GM12875 (cell line): ENCODE results near the gene COL5A1.

Source experiments
- H3K4me3 ChIP-seq: one replicate; pipeline ENCODE4 v1.5.1; 2011; ENCODE audit warnings: low read depth, low read length, control low read depth
- CTCF ChIP-seq: IDR thresholded peaks from 2 replicates; pipeline ENCODE4 v1.5.1; 2011; ENCODE audit warnings: low read depth, mild to moderate bottlenecking, control low read depth, inconsistent platforms, low read length, moderate library complexity, borderline replicate concordance; ENCODE audit not compliant: insufficient read depth

The COL5A1 gene

GRCh38 chr9:134885679-134886412 lies 244.2 kb downstream of the COL5A1 start:
- no peak overlapping the region for H3K4me3 ChIP-seq

GRCh38 chr9:134886413-134886913 lies 244.9 kb downstream of the COL5A1 start:
- H3K4me3 ChIP-seq: no peak overlapping the region
- no peak for TF ChIP-seq CTCF

More at GRCh38 chr9:134885679-134886412, 244.2 kb downstream of the COL5A1 start:
- TF ChIP-seq CTCF: no peak

- no peak overlapping the region for H3K4me3 ChIP-seq
- no peak for TF ChIP-seq CTCF
Measured at GRCh38 chr9:134887219-134887618, 245.6 kb downstream of the COL5A1 start.

GRCh38 chr9:134887686-134888602 lies 246.3 kb downstream of the COL5A1 start:
- no peak overlapping the region for H3K4me3 ChIP-seq
- TF ChIP-seq CTCF: no peak

GRCh38 chr9:134888603-134889190 lies 247.1 kb downstream of the COL5A1 start:
- TF ChIP-seq CTCF: no peak
- H3K4me3 ChIP-seq: no peak overlapping the region

- TF ChIP-seq CTCF: no peak
- H3K4me3 ChIP-seq: no peak overlapping the region
Measured at GRCh38 chr9:134889386-134890154, 248.0 kb downstream of the COL5A1 start.
